ENCODE results near the gene BNIP5.

BNIP5 gene

DNA sequence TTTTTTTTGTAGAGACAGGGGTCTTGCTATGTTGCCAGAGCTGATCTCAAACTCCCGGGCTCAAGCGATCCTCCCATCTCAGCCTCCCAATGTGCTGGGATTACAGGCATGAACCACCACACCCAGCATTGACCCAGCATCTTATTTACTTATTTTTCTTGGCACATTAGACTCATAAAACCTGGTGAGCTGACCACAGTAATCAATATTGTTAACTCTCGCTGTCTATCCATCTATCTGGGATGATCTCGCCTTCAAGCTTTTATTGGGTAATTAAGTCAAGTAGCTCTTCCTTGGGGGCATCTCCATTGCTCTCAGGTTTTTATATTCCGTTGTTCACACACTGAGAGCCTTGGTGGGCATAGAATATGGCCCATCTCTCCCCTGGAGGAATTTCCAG, 49.8 kb downstream of the BNIP5 start:
- no peak overlapping the region for H3K4me3 ChIP-seq (ENCODE audit: low read depth, low read length)
- POLR2A ChIA-PET, result interaction anchor here (0.6 kb wide), 1 partner anchor 259 kb away, joined by 6 read pairs; no protein-coding TSS in a partner anchor
- TF ChIP-seq KLF1 (tag by site-specific recombination; IDR thresholded peaks at IDR 0.05), result peak; percentile 41
- no peak for TF ChIP-seq ZNF211 (tag by site-specific recombination; IDR thresholded peaks at IDR 0.05; ENCODE audit: low read depth)
- TF ChIP-seq ZNF2 (tag by site-specific recombination; IDR thresholded peaks at IDR 0.05), result no peak
- TF ChIP-seq AEBP2 (tag by site-specific recombination; IDR thresholded peaks at IDR 0.05; ENCODE audit: borderline replicate concordance), result no peak
- no peak for TF ChIP-seq ZBTB26 (tag by site-specific recombination; optimal IDR thresholded peaks at IDR 0.05)
- TF ChIP-seq ZNF24 (tag by site-specific recombination; IDR thresholded peaks at IDR 0.05), result no peak
- no peak for TF ChIP-seq SP7 (tag by site-specific recombination; IDR thresholded peaks at IDR 0.05)
- no peak for TF ChIP-seq ZNF777 (tag by site-specific recombination; IDR thresholded peaks at IDR 0.05; ENCODE audit: borderline replicate concordance)
- TF ChIP-seq ZXDB (tag by site-specific recombination; IDR thresholded peaks at IDR 0.05), result peak; percentile 49; the same call in 1 of the 2 replicates
- TF ChIP-seq KLF17 (tag by site-specific recombination; IDR thresholded peaks at IDR 0.05), result no peak
- no peak for TF ChIP-seq PRDM10 (tag by site-specific recombination; IDR thresholded peaks at IDR 0.05)
- TF ChIP-seq KLF9 (tag by site-specific recombination; IDR thresholded peaks at IDR 0.05; ENCODE audit: low read depth), result no peak
- no peak for TF ChIP-seq REST (tag by site-specific recombination; IDR thresholded peaks at IDR 0.05)
- 0 out of 2 replicates have a peak, but pooled peaks have one; percentile 9 for TF ChIP-seq ZNF366 (tag by site-specific recombination; conservative IDR thresholded peaks at IDR 0.05)
- TF ChIP-seq ZFHX2 (tag by site-specific recombination; conservative IDR thresholded peaks at IDR 0.05), result no peak
- TF ChIP-seq SETDB1 (IDR thresholded peaks at IDR 0.05; ENCODE audit: insufficient read length, low read length), result no peak
- TF ChIP-seq ZNF175 (tag by site-specific recombination; IDR thresholded peaks at IDR 0.05), result no peak
- TF ChIP-seq ZNF133 (tag by site-specific recombination; IDR thresholded peaks at IDR 0.05), result no peak
- TF ChIP-seq ZBTB8A (tag by site-specific recombination; IDR thresholded peaks at IDR 0.05), result no peak
- TF ChIP-seq, protein P1, sequence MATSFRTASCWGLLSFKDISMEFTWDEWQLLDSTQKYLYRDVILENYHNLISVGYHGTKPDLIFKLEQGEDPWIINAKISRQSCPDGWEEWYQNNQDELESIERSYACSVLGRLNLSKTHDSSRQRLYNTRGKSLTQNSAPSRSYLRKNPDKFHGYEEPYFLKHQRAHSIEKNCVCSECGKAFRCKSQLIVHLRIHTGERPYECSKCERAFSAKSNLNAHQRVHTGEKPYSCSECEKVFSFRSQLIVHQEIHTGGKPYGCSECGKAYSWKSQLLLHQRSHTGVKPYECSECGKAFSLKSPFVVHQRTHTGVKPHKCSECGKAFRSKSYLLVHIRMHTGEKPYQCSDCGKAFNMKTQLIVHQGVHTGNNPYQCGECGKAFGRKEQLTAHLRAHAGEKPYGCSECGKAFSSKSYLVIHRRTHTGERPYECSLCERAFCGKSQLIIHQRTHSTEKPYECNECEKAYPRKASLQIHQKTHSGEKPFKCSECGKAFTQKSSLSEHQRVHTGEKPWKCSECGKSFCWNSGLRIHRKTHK (tag by site-specific recombination; IDR thresholded peaks at IDR 0.05), result no peak
- no peak for TF ChIP-seq ZNF623 (tag by site-specific recombination; IDR thresholded peaks at IDR 0.05)
- TF ChIP-seq ZIC2 (tag by site-specific recombination; IDR thresholded peaks at IDR 0.05), result peak; percentile 96
- TF ChIP-seq ZNF558 (tag by site-specific recombination; IDR thresholded peaks at IDR 0.05), result no peak
- no peak for TF ChIP-seq ZBTB21 (tag by site-specific recombination; IDR thresholded peaks at IDR 0.05)
- no peak for TF ChIP-seq ZNF140 (tag by site-specific recombination; IDR thresholded peaks at IDR 0.05)

More for the DNA sequence above, 49.8 kb downstream of the BNIP5 start:
- CTCF ChIA-PET, result interaction anchor here (0.6 to 11.4 kb wide), 6 partner anchors 16 to 220 kb away, joined by 3 to 142 read pairs (median 4); no protein-coding TSS in a partner anchor
- Histone ChIP-seq H3K36me3 (ENCODE audit: control insufficient read depth in 2 of 2, insufficient read depth in 1 of 2, low read length in 2 of 2) (no peaks in the 10 kb centered on the region), H3K4me1 (ENCODE audit: control insufficient read depth, insufficient read depth, low read length) (peaks cover 8% of the 10 kb centered on the region), H3K9me3 (ENCODE audit: control insufficient read depth, insufficient read depth, low read depth, low read length) (no peaks in the 10 kb centered on the region), H3K27ac (ENCODE audit: extremely low read depth, low read depth, low read length) (no peak overlapping the region; the same call in 1 of the 2 replicates)
